PFSK-1 (cell line): ENCODE results near the gene TNFRSF1A.

Source experiments
- POLR2AphosphoS5 ChIP-seq: IDR thresholded peaks from 2 replicates; pipeline ENCODE4 v1.6.1; 2012; ENCODE audit warnings: low read depth, mild to moderate bottlenecking, control low read depth, low read length, moderate library complexity
- REST ChIP-seq, 2 experiments: IDR thresholded peaks; 2 replicates each; pipeline versions ENCODE4 v1.6.1 to v1.8.0; 2011 to 2012; ENCODE audit warnings: low read depth in 2 of 2, low read length in 2 of 2, control low read depth in 1 of 2, inconsistent platforms in 1 of 2, mild to moderate bottlenecking in 1 of 2, moderate library complexity in 1 of 2; ENCODE audit not compliant: insufficient read depth in 1 of 2
- SIN3A ChIP-seq: IDR thresholded peaks from 2 replicates; pipeline ENCODE4 v1.6.1; 2012; ENCODE audit warnings: mild to moderate bottlenecking, low read length, moderate library complexity, borderline replicate concordance; ENCODE audit not compliant: insufficient read depth
- TAF1 ChIP-seq: IDR thresholded peaks from 2 replicates; pipeline ENCODE4 v1.6.1; 2012; ENCODE audit warnings: low read length, control low read depth, borderline replicate concordance; ENCODE audit not compliant: insufficient read depth

GRCh38 chr12:6369916-6370575 is 28.2 kb upstream of the TNFRSF1A start:
- no peak for TF ChIP-seq POLR2AphosphoS5
- TF ChIP-seq REST (IDR thresholded peaks at IDR 0.05; ENCODE audit: insufficient read depth in 1 of 2, low read depth in 2 of 2, low read length in 2 of 2): no peak
- TF ChIP-seq SIN3A: no peak
- no peak for TF ChIP-seq TAF1
